Measurements from ENCODE around the gene LMAN1. TPM values are rescaled to one million over a fixed set of nuclear protein-coding genes. Genes with fewer than 3 reads are reported as not detected.

The LMAN1 gene
- total RNA-seq, 1 experiment from 2014 or later: 40.6 TPM

DNA sequence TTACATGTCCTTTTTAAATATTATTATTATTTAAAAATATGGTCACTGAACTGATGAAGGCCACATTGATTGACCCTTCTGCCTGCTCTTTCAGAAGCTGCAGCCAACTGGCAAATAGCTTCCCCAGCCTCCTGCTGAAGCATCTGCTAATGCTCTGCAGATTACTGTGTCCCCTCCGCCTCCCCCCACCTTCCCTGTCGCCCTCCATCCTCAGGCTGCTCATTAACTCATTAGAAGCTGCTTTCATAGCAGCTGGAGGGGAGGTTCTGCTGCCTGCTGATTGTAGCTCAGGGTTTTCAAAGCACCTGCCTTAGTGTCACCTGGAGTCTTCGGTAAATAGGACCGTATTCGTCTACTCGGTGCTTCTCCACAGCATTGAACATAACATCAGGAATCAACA lies 24.8 kb upstream of the LMAN1 start:
- POLR2A ChIA-PET: no interaction called here
- Mint-ChIP-seq H3K4me1 (ENCODE audit: low read depth, unreplicated experiment) (no peaks in the 10 kb centered on the region), H3K27me3 (ENCODE audit: insufficient read depth, unreplicated experiment) (peaks cover 9% of the 10 kb centered on the region), H3K4me3 (ENCODE audit: unreplicated experiment) (no peak overlapping the region), H3K27ac (ENCODE audit: unreplicated experiment) (no peak overlapping the region), H3K9me3 (ENCODE audit: unreplicated experiment) (no peaks in the 10 kb centered on the region), H3K36me3 (ENCODE audit: insufficient read depth, unreplicated experiment) (no peaks in the 10 kb centered on the region)
- no peak overlapping the region for H3K4me3 ChIP-seq (ENCODE audit: low read depth, low read length)
- H3K9me3 ChIP-seq: no peaks in the 10 kb centered on the region
- TF ChIP-seq, protein P1, sequence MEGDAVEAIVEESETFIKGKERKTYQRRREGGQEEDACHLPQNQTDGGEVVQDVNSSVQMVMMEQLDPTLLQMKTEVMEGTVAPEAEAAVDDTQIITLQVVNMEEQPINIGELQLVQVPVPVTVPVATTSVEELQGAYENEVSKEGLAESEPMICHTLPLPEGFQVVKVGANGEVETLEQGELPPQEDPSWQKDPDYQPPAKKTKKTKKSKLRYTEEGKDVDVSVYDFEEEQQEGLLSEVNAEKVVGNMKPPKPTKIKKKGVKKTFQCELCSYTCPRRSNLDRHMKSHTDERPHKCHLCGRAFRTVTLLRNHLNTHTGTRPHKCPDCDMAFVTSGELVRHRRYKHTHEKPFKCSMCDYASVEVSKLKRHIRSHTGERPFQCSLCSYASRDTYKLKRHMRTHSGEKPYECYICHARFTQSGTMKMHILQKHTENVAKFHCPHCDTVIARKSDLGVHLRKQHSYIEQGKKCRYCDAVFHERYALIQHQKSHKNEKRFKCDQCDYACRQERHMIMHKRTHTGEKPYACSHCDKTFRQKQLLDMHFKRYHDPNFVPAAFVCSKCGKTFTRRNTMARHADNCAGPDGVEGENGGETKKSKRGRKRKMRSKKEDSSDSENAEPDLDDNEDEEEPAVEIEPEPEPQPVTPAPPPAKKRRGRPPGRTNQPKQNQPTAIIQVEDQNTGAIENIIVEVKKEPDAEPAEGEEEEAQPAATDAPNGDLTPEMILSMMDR (IDR thresholded peaks at IDR 0.05; ENCODE audit: insufficient read depth in 1 of 2, low read depth in 1 of 2, low read length in 1 of 2, severe bottlenecking in 1 of 2, unreplicated experiment in 1 of 2): no peak
- DNase-seq: no peak
- CTCF ChIA-PET: interaction anchor here (0.6 kb wide), 1 partner anchor 92 kb away, joined by 4 read pairs; no protein-coding TSS in a partner anchor
- no TSS peak for BruUV-seq (replicated peaks)
- intact Hi-C loops (cut with micrococcal nuclease; ENCODE audit: unreplicated experiment): no loop called here
- no peaks in the 10 kb centered on the region for H3K27me3 ChIP-seq (replicated peaks; ENCODE audit: control insufficient read depth, insufficient read depth, low read length)
- no peaks in the 10 kb centered on the region for H3K4me1 ChIP-seq
- H3K36me3 ChIP-seq (ENCODE audit: control insufficient read depth, insufficient read depth, low read length): no peaks in the 10 kb centered on the region

DNA sequence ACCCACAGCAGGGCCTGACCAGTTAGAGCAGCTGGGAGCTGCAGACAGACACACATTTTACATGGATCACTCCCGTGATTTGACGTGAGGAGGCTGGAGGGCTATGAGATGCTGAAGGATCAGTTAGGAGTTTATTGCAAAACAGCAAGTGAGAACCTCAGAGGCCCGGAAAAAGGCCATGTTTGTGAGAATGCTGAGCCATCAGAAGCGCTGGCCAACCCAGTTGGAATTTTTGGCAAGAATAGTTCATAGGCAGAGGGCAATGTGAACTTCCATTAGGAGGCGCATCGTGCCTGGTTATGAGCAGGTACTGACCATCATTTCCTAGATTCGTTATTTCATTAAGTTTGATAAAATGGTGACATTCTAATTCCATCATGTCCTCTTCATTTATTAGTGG lies 23.3 kb upstream of the LMAN1 start:
- no peaks in the 10 kb centered on the region for H3K4me1 ChIP-seq
- POLR2A ChIA-PET: no interaction called here
- CTCF ChIA-PET: no interaction called here
- peaks cover 18% of the 10 kb centered on the region for H3K27me3 Mint-ChIP-seq (ENCODE audit: insufficient read depth, unreplicated experiment)
- no peaks in the 10 kb centered on the region for H3K9me3 Mint-ChIP-seq (ENCODE audit: unreplicated experiment)
- H3K9me3 ChIP-seq: no peaks in the 10 kb centered on the region
- no peak for DNase-seq
- H3K27ac Mint-ChIP-seq (ENCODE audit: unreplicated experiment): no peak overlapping the region
- H3K4me1 Mint-ChIP-seq (ENCODE audit: low read depth, unreplicated experiment): no peaks in the 10 kb centered on the region
- no peaks in the 10 kb centered on the region for H3K36me3 Mint-ChIP-seq (ENCODE audit: insufficient read depth, unreplicated experiment)
- intact Hi-C loops (cut with micrococcal nuclease; ENCODE audit: unreplicated experiment): no loop called here
- H3K4me3 ChIP-seq (ENCODE audit: low read depth, low read length): no peak overlapping the region
- H3K36me3 ChIP-seq (ENCODE audit: control insufficient read depth, insufficient read depth, low read length): no peaks in the 10 kb centered on the region
- BruUV-seq (replicated peaks): no TSS peak
- TF ChIP-seq, protein P1 (IDR thresholded peaks at IDR 0.05; ENCODE audit: insufficient read depth in 1 of 2, low read depth in 1 of 2, low read length in 1 of 2, severe bottlenecking in 1 of 2, unreplicated experiment in 1 of 2): no peak
- H3K27me3 ChIP-seq (replicated peaks; ENCODE audit: control insufficient read depth, insufficient read depth, low read length): no peaks in the 10 kb centered on the region
- no peak overlapping the region for H3K4me3 Mint-ChIP-seq (ENCODE audit: unreplicated experiment)

DNA sequence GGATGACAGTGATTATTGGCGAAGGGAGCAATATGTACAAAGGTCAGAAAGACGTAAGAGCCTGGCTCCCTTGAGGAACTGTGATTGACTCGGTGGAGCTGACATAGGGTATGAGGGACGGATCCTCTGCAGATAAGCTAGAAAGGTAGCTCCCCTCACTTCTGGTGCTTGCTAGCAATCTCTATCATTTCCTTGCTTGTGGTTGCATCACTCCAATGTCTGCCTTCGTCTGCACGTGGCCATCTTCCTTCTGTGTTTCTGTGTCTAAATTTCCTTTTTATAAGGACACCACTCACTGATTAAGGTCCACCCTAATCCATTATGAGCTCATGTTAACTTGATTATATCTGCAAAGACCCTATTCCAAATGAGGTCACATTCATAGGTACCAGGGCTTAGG lies 22.9 kb upstream of the LMAN1 start:
- Mint-ChIP-seq H3K9me3 (ENCODE audit: unreplicated experiment) (no peaks in the 10 kb centered on the region), H3K36me3 (ENCODE audit: insufficient read depth, unreplicated experiment) (no peaks in the 10 kb centered on the region), H3K27ac (ENCODE audit: unreplicated experiment) (no peak overlapping the region), H3K4me1 (ENCODE audit: low read depth, unreplicated experiment) (no peaks in the 10 kb centered on the region), H3K4me3 (ENCODE audit: unreplicated experiment) (no peak overlapping the region), H3K27me3 (ENCODE audit: insufficient read depth, unreplicated experiment) (peaks cover 19% of the 10 kb centered on the region)
- Histone ChIP-seq H3K4me3 (ENCODE audit: low read depth, low read length) (no peak overlapping the region), H3K4me1 (no peaks in the 10 kb centered on the region), H3K27me3 (replicated peaks; ENCODE audit: control insufficient read depth, insufficient read depth, low read length) (no peaks in the 10 kb centered on the region), H3K9me3 (no peaks in the 10 kb centered on the region), H3K36me3 (ENCODE audit: control insufficient read depth, insufficient read depth, low read length) (no peaks in the 10 kb centered on the region)
- no TSS peak for BruUV-seq (replicated peaks)
- ChIA-PET POLR2A (no interaction called here), CTCF (no interaction called here)
- DNase-seq: no peak
- TF ChIP-seq, protein P1 (IDR thresholded peaks at IDR 0.05; ENCODE audit: insufficient read depth in 1 of 2, low read depth in 1 of 2, low read length in 1 of 2, severe bottlenecking in 1 of 2, unreplicated experiment in 1 of 2): no peak
- intact Hi-C loops (cut with micrococcal nuclease; ENCODE audit: unreplicated experiment): no loop called here

Data from Caco-2 (cell line).